ENCODE data around the gene PPM1M. TPM values are rescaled to one million over a fixed set of nuclear protein-coding genes. Genes with fewer than 3 reads are reported as not detected.
A peak's percentile ranks its signal among the peaks of the same experiment; 100 is the strongest.

Gene PPM1M
- total RNA-seq, 1 experiment from 2014 or later: 10.4 TPM

GRCh38 chr3:52290596-52291507, 45.3 kb downstream of the PPM1M start:
- POLR2A ChIA-PET: no interaction called here
- no peak overlapping the region for H3K27ac Mint-ChIP-seq (ENCODE audit: low read depth, unreplicated experiment)

GRCh38 chr3:52291508-52292181, 46.1 kb downstream of the PPM1M start:
- Mint-ChIP-seq H3K4me1 (ENCODE audit: insufficient read depth, unreplicated experiment) (peaks cover 4% of the 10 kb centered on the region), H3K27ac (ENCODE audit: low read depth, unreplicated experiment) (no peak overlapping the region), H3K36me3 (ENCODE audit: insufficient read depth, unreplicated experiment) (peaks cover 4% of the 10 kb centered on the region), H3K9me3 (ENCODE audit: unreplicated experiment) (no peaks in the 10 kb centered on the region), H3K27me3 (ENCODE audit: insufficient read depth, unreplicated experiment) (no peaks in the 10 kb centered on the region), H3K4me3 (ENCODE audit: unreplicated experiment) (no peak overlapping the region)
- CTCF ChIA-PET: interaction anchor here (0.6 to 2.7 kb wide), 11 partner anchors 18 to 290 kb away, joined by 3 to 13 read pairs (median 3); no protein-coding TSS in a partner anchor
- TF ChIP-seq CTCF (IDR thresholded peaks at IDR 0.05; ENCODE audit: unreplicated experiment): peak; percentile 34
- BruUV-seq (replicated peaks): no TSS peak
- POLR2A ChIA-PET: interaction anchor here (0.6 to 1.3 kb wide), 2 partner anchors 38 to 75 kb away, joined by 3 read pairs; no protein-coding TSS in a partner anchor
- DNase-seq (ENCODE audit: unreplicated experiment): no peak
- intact Hi-C loops (cut with micrococcal nuclease): loop anchor here (5.0 kb wide), 1 partner anchor 46 kb away; no protein-coding TSS in a partner anchor

More at GRCh38 chr3:52290596-52291507, 45.3 kb downstream of the PPM1M start:
- no peak for DNase-seq (ENCODE audit: unreplicated experiment)
- Mint-ChIP-seq H3K9me3 (ENCODE audit: unreplicated experiment) (no peaks in the 10 kb centered on the region), H3K36me3 (ENCODE audit: insufficient read depth, unreplicated experiment) (peaks cover 4% of the 10 kb centered on the region), H3K4me1 (ENCODE audit: insufficient read depth, unreplicated experiment) (peaks cover 5% of the 10 kb centered on the region), H3K27me3 (ENCODE audit: insufficient read depth, unreplicated experiment) (no peaks in the 10 kb centered on the region), H3K4me3 (ENCODE audit: unreplicated experiment) (no peak overlapping the region)
- TF ChIP-seq CTCF (IDR thresholded peaks at IDR 0.05; ENCODE audit: unreplicated experiment): no peak
- CTCF ChIA-PET: interaction anchor here (0.7 to 2.7 kb wide), 6 partner anchors 17 to 143 kb away, joined by 3 to 13 read pairs (median 3); no protein-coding TSS in a partner anchor
- no TSS peak for BruUV-seq (replicated peaks)
- intact Hi-C loops (cut with micrococcal nuclease): loop anchor here (5.0 kb wide), 1 partner anchor 46 kb away; no protein-coding TSS in a partner anchor

GRCh38 chr3:52292247-52293065, 46.9 kb downstream of the PPM1M start:
- intact Hi-C loops (cut with micrococcal nuclease): loop anchor here (5.0 kb wide), 1 partner anchor 45 kb away; no protein-coding TSS in a partner anchor
- BruUV-seq (replicated peaks): no TSS peak
- no peaks in the 10 kb centered on the region for H3K9me3 Mint-ChIP-seq (ENCODE audit: unreplicated experiment)
- CTCF ChIA-PET: interaction anchor here (0.6 to 2.7 kb wide), 11 partner anchors 17 to 290 kb away, joined by 3 to 13 read pairs (median 3); no protein-coding TSS in a partner anchor
- POLR2A ChIA-PET: interaction anchor here (0.6 to 1.3 kb wide), 2 partner anchors 37 to 75 kb away, joined by 3 read pairs; no protein-coding TSS in a partner anchor
- H3K4me1 Mint-ChIP-seq (ENCODE audit: insufficient read depth, unreplicated experiment): no peaks in the 10 kb centered on the region
- H3K4me3 Mint-ChIP-seq (ENCODE audit: unreplicated experiment): no peak overlapping the region
- H3K36me3 Mint-ChIP-seq (ENCODE audit: insufficient read depth, unreplicated experiment): peaks cover 4% of the 10 kb centered on the region
- TF ChIP-seq CTCF (IDR thresholded peaks at IDR 0.05; ENCODE audit: unreplicated experiment): no peak
- H3K27me3 Mint-ChIP-seq (ENCODE audit: insufficient read depth, unreplicated experiment): no peaks in the 10 kb centered on the region
- no peak overlapping the region for H3K27ac Mint-ChIP-seq (ENCODE audit: low read depth, unreplicated experiment)
- no peak for DNase-seq (ENCODE audit: unreplicated experiment)
